Right lobe of liver (tissue), 6 donors: ENCODE measurements around the gene C15orf62. TPM values are rescaled to one million over a fixed set of nuclear protein-coding genes. Genes with fewer than 3 reads are reported as not detected.

ENCODE experiments used
- ATAC-seq, 4 donors: fragments of 200-7000 bp; cut with Tn5 transposase; one replicate each; pipeline ENCODE4 v1.9.1; 2020; ENCODE audit warnings: mild to moderate bottlenecking in 4 of 4, moderate library complexity in 4 of 4
- DNase-seq, 3 donors: peaks; one replicate each; pipeline ENCODE4 v3.0.0-alpha.2; 2020
- H3K27ac ChIP-seq, 3 donors: fragments of 200-600 bp; one replicate each; pipeline ENCODE4 v1.8.0; 2022
- H3K27me3 ChIP-seq, 2 donors: fragments of 200-600 bp; one replicate each; pipeline ENCODE4 v1.8.0; 2022
- H3K36me3 ChIP-seq, 4 donors: fragments of 200-600 bp; sonication (generic) in 1 of 4; one replicate each; pipeline versions ENCODE4 v1.5.1 to v1.8.0; 2017 to 2022; ENCODE audit warnings: control low read depth in 1 of 4
- H3K4me1 ChIP-seq, 4 donors: fragments of 200-600 bp; sonication (generic) in 1 of 4; one replicate each; pipeline versions ENCODE4 v1.5.1 to v1.8.0; 2017 to 2022; ENCODE audit warnings: control low read depth in 1 of 4
- H3K4me3 ChIP-seq, 3 donors: fragments of 200-600 bp; one replicate each; pipeline ENCODE4 v1.8.0; 2022
- H3K9me3 ChIP-seq, 4 donors: fragments of 200-600 bp; sonication (generic) in 1 of 4; one replicate each; pipeline versions ENCODE4 v1.5.1 to v1.8.0; 2017 to 2022; ENCODE audit warnings: control low read depth in 1 of 4
- CTCF ChIP-seq, 4 donors: fragments of 200-600 bp in 3 of 4; fragments of 450-650 bp in 1 of 4; IDR thresholded peaks; one replicate each; pipeline versions ENCODE4 v1.5.1 to v1.8.0; 2016 to 2022; ENCODE audit warnings: antibody characterized with exemption in 4 of 4, mild to moderate bottlenecking in 2 of 4
- POLR2A ChIP-seq: fragments of 450-650 bp; IDR thresholded peaks from one replicate; pipeline ENCODE4 v1.6.1; 2017; ENCODE audit warnings: antibody characterized with exemption, mild to moderate bottlenecking
- WGBS: methylation state at CpG from one replicate; pipeline ENCODE4 v1.1.6; 2018; ENCODE audit warnings: low coverage, low lambda C conversion rate; ENCODE audit not compliant: insufficient coverage; ENCODE audit errors: missing lambda C conversion rate; 5-methylcytosine and 5-hydroxymethylcytosine counted together
- intact Hi-C, 2 donors: fragments of 100-400 bp; cut with DNase I; formaldehyde crosslinking; loops; one replicate each; pipeline versions ENCODE4 v1.11.2 to v1.14.1; 2022
- total RNA-seq, 6 experiments: library from RNA; depleted of rRNA in 2 of 6; stranded (reverse); fragments of >200 nt in 2 of 6; fragmentation: NEBNext Ultra II Directional in 3 of 6; extraction: Animal tissue kit (Norgen Biotek cat#: 25700) in 3 of 6; gene quantifications; one replicate each; pipeline versions ENCODE4 v1.1.0 to v1.2.4, GENCODE V29; 2016 to 2023
- donor health status: DM: no; HTN: yes; CAD: no.
- donor health status: DM: no; HTN: no; CAD: no.
- donor health status: DM: no; HTN: no; CAD: no.
- donor health status: DM: no; HTN: yes; CAD: no.
- donor health status: DM: no; HTN: yes; CAD: no.

C15orf62 gene
- total RNA-seq, 6 experiments from 2014 or later = 0.51 to 1.6 (median 0.83) TPM

GRCh38 chr15:40775007-40775406, 5.2 kb downstream of the C15orf62 start:
- intact Hi-C loops = no loop called here
- Histone ChIP-seq H3K27me3 (no peaks in the 10 kb centered on the region), H3K4me1 (peaks cover 0 to 43% (median 21%) of the 10 kb centered on the region in 4 donors), H3K36me3 (peaks cover 0 to 57% (median 16%) of the 10 kb centered on the region in 4 donors), H3K27ac (peak overlapping the region in 1 of 3 donors; percentile 74), H3K9me3 (no peaks in the 10 kb centered on the region), H3K4me3 (no peak overlapping the region)
- ATAC-seq (no peak), DNase-seq (no peak)
- 100% methylated on average over 2 of the region's 10 CpGs for WGBS
- TF ChIP-seq CTCF (IDR thresholded peaks at IDR 0.05) (no peak), POLR2A (no peak)

GRCh38 chr15:40775740-40776536, 6.2 kb downstream of the C15orf62 start:
- H3K4me1 ChIP-seq = peaks cover 0 to 34% (median 16%) of the 10 kb centered on the region in 4 donors
- H3K27me3 ChIP-seq = no peaks in the 10 kb centered on the region
- peak; percentile 5 to 54 (median 28) for ATAC-seq
- 32% methylated on average over 4 of the region's 14 CpGs for WGBS
- peak overlapping the region in 2 of 3 donors; percentile 53 to 74 for H3K27ac ChIP-seq
- no peak for TF ChIP-seq POLR2A
- no peak for TF ChIP-seq CTCF (IDR thresholded peaks at IDR 0.05)
- intact Hi-C loops = no loop called here
- DNase-seq = peak in 2 of 3 donors; percentile 52 to 89
- H3K4me3 ChIP-seq = peak overlapping the region in 1 of 3 donors; percentile 2
- H3K36me3 ChIP-seq = peaks cover 0 to 57% (median 15%) of the 10 kb centered on the region in 4 donors
- H3K9me3 ChIP-seq = no peaks in the 10 kb centered on the region

DNA sequence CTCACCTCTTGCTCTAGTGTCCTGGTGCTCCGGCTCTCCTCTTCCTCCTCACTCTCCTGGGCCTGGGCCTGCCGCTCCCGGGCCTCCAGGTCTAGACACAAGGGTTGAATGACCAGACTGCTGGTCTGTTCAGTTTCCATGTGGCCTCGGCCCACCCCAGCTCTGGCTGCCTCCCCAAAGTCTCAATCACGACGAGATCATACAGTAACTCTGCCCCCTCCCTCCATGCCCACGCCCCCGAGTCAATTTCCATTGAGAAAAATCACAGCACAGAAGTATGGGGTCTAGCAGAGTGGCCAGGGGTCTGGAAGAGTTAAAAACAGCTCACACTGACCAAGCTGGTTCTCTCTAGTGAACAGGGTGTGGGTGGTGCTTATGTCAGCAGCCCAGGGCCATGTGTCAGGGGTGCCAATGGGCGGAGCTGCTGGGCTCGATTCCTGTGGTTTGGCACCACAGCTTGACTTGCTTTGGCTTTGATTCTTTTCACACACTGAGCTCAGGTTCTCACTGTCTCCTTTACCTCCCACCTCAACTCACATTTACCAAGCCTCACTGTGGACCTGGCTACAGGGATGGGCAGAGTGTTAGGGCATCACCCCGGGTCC, 6.9 kb downstream of the C15orf62 start:
- TF ChIP-seq CTCF (IDR thresholded peaks at IDR 0.05) (peak in 1 of 4 donors; percentile 10), POLR2A (no peak)
- Histone ChIP-seq H3K27me3 (no peaks in the 10 kb centered on the region), H3K4me3 (peak overlapping the region in 1 of 3 donors; percentile 2), H3K27ac (peak overlapping the region in 2 of 3 donors; percentile 53 to 74), H3K4me1 (peaks cover 0 to 27% (median 12%) of the 10 kb centered on the region in 4 donors), H3K9me3 (no peaks in the 10 kb centered on the region), H3K36me3 (peaks cover 0 to 57% (median 15%) of the 10 kb centered on the region in 4 donors)
- 31% methylated on average over 7 of the region's 11 CpGs for WGBS
- intact Hi-C loops = no loop called here
- DNase-seq (peak; percentile 79 to 90 (median 87)), ATAC-seq (peak; percentile 91 to 98 (median 96))

- Histone ChIP-seq H3K27me3 (no peaks in the 10 kb centered on the region), H3K4me1 (peaks cover 0 to 15% (median 7%) of the 10 kb centered on the region in 4 donors), H3K4me3 (no peak overlapping the region), H3K27ac (no peak overlapping the region), H3K36me3 (peaks cover 0 to 20% (median 10%) of the 10 kb centered on the region in 4 donors), H3K9me3 (no peaks in the 10 kb centered on the region)
- WGBS = 26% methylated on average over 3 of the region's 8 CpGs
- no peak for TF ChIP-seq POLR2A
- TF ChIP-seq CTCF (IDR thresholded peaks at IDR 0.05) = peak; percentile 72 to 92 (median 85)
- ATAC-seq (peak; percentile 94 to 98 (median 96)), DNase-seq (peak; percentile 81 to 86 (median 84))
- intact Hi-C loops = no loop called here
These were observed 12.9 kb downstream of the C15orf62 start for GRCh38 chr15:40782609-40783227.
